Measurements from ENCODE around the gene DHX34. TPM values are rescaled to one million over a fixed set of nuclear protein-coding genes. Genes with fewer than 3 reads are reported as not detected.
"Not testable (repeated sequence)": the region's sequence is repeated elsewhere in the genome, so short reads cannot be mapped to it uniquely, and the experiment has no call there.

DHX34 gene
- total RNA-seq, result 10 to 100 TPM in 2 of 4 donors, 1 to 10 TPM in 2; 8.6 to 11.9 (median 9.6) TPM
- polyA plus RNA-seq, result 10 to 100 TPM in 1 of 3 donors, 1 to 10 TPM in 2; 3.0 to 12.7 (median 3.7) TPM

- intact Hi-C loops (cut with DNase I), result no loop called here
- no peaks in the 10 kb centered on the region for H3K27me3 ChIP-seq
These were observed at the start of gene DHX34 for GRCh38 chr19:47348819-47349795. Gene DHX34, plus strand, starts transcription at chr19:47349315. Its CDS starts 3,716 bp downstream, at chr19:47353031.

GRCh38 chr19:47300867-47301266, 48.2 kb upstream of the DHX34 start:
- H3K27me3 ChIP-seq; H3K4me3 ChIP-seq; H3K27ac ChIP-seq; H3K4me1 ChIP-seq; intact Hi-C loops (cut with DNase I); H3K36me3 ChIP-seq; H3K9me3 ChIP-seq; DNase-seq: not testable (repeated sequence)
- WGBS, 2 donors, result 93 to 95% methylated on average over 14 of the region's 14 CpGs

More at GRCh38 chr19:47348819-47349795, at the start of gene DHX34:
- 3 to 4% methylated on average over 63 of the region's 63 CpGs for WGBS, 2 donors
- Histone ChIP-seq H3K27ac (peak within 1 kb of the TSS; percentile 70 to 82 (median 78)), H3K9me3 (no peaks in the 10 kb centered on the region), H3K36me3 (peaks cover 0 to 16% (median 8%) of the 10 kb centered on the region in 4 donors), H3K4me3 (peak within 1 kb of the TSS; percentile 65 to 97 (median 92)), H3K4me1 (peaks cover 0 to 25% (median 18%) of the 10 kb centered on the region in 4 donors)
- TF ChIP-seq POLR2A (IDR thresholded peaks at IDR 0.05), result peak; percentile 61 to 68
- TF ChIP-seq EP300 (IDR thresholded peaks at IDR 0.05), result no peak
- TF ChIP-seq POLR2AphosphoS5 (IDR thresholded peaks at IDR 0.05), result peak; percentile 73 to 85 (median 78)
- peak; percentile 96 to 99 (median 98) for TF ChIP-seq CTCF (IDR thresholded peaks at IDR 0.05)
- DNase-seq, result peak; percentile 100

GRCh38 chr19:47302249-47302648, 46.9 kb upstream of the DHX34 start:
- WGBS, 2 donors, result 85 to 89% methylated on average over 10 of the region's 10 CpGs
- peaks cover 0 to 6% (median 0%) of the 10 kb centered on the region in 4 donors for H3K4me1 ChIP-seq
- H3K27me3 ChIP-seq, result no peaks in the 10 kb centered on the region
- no peak for TF ChIP-seq EP300 (IDR thresholded peaks at IDR 0.05)
- TF ChIP-seq CTCF (IDR thresholded peaks at IDR 0.05), result no peak
- TF ChIP-seq POLR2A (IDR thresholded peaks at IDR 0.05), result no peak
- no peak overlapping the region for H3K4me3 ChIP-seq
- intact Hi-C loops (cut with DNase I), result no loop called here
- no peak overlapping the region for H3K27ac ChIP-seq
- no peak for DNase-seq
- H3K36me3 ChIP-seq, result no peaks in the 10 kb centered on the region
- H3K9me3 ChIP-seq, result no peaks in the 10 kb centered on the region

- Histone ChIP-seq H3K27me3 (no peaks in the 10 kb centered on the region), H3K27ac (no peak overlapping the region), H3K9me3 (no peaks in the 10 kb centered on the region), H3K36me3 (no peaks in the 10 kb centered on the region), H3K4me1 (peaks cover 0 to 6% (median 0%) of the 10 kb centered on the region in 4 donors), H3K4me3 (no peak overlapping the region)
- intact Hi-C loops (cut with DNase I), result no loop called here
- DNase-seq, result no peak
- TF ChIP-seq POLR2AphosphoS5 (IDR thresholded peaks at IDR 0.05), result no peak
- no peak for TF ChIP-seq EP300 (IDR thresholded peaks at IDR 0.05)
- no peak for TF ChIP-seq CTCF (IDR thresholded peaks at IDR 0.05)
- no peak for TF ChIP-seq POLR2A (IDR thresholded peaks at IDR 0.05)
- 62 to 84% methylated on average over 6 of the region's 6 CpGs for WGBS, 2 donors
These were observed 45.1 kb upstream of the DHX34 start for GRCh38 chr19:47303966-47304365.

GRCh38 chr19:47305309-47305751, 43.8 kb upstream of the DHX34 start:
- H3K9me3 ChIP-seq, result no peaks in the 10 kb centered on the region
- no peak for TF ChIP-seq POLR2A (IDR thresholded peaks at IDR 0.05)
- peak; percentile 76 to 96 (median 84) for TF ChIP-seq CTCF (IDR thresholded peaks at IDR 0.05)
- peak in 1 of 4 donors; percentile 14 for TF ChIP-seq POLR2AphosphoS5 (IDR thresholded peaks at IDR 0.05)
- no peak overlapping the region for H3K4me3 ChIP-seq
- 2 to 6% methylated on average over 14 of the region's 14 CpGs for WGBS, 2 donors
- H3K27ac ChIP-seq, result no peak overlapping the region
- no peaks in the 10 kb centered on the region for H3K27me3 ChIP-seq
- H3K36me3 ChIP-seq, result no peaks in the 10 kb centered on the region
- peak; percentile 83 for DNase-seq
- peaks cover 0 to 6% (median 0%) of the 10 kb centered on the region in 4 donors for H3K4me1 ChIP-seq
- intact Hi-C loops (cut with DNase I), result no loop called here

All from sigmoid colon (tissue), 7 donors.